Right cardiac atrium (tissue), 5 donors: ENCODE results near the gene HUWE1. TPM values are rescaled to one million over a fixed set of nuclear protein-coding genes. Genes with fewer than 3 reads are reported as not detected.

ENCODE experiments used
- ATAC-seq, 2 donors: fragments of 200-7000 bp; cut with Tn5 transposase; one replicate each; pipeline versions ENCODE4 v1.8.0 to v1.9.1; 2020; ENCODE audit warnings: moderate library complexity in 2 of 2, mild to moderate bottlenecking in 1 of 2
- DNase-seq, 3 donors: peaks; one replicate each; pipeline ENCODE4 v3.0.0-alpha.2; 2020
- H3K27ac ChIP-seq: one replicate; pipeline ENCODE4 v1.5.1; 2013; ENCODE audit warnings: mild to moderate bottlenecking, low read length, control low read depth, moderate library complexity
- H3K27me3 ChIP-seq: one replicate; pipeline ENCODE4 v1.6.1; 2013; ENCODE audit not compliant: control insufficient read depth, insufficient read depth
- H3K4me1 ChIP-seq: one replicate; pipeline ENCODE4 v1.6.1; 2013; ENCODE audit warnings: low read length; ENCODE audit not compliant: control insufficient read depth, insufficient read depth
- H3K4me3 ChIP-seq: one replicate; pipeline ENCODE4 v1.5.1; 2013; ENCODE audit warnings: low read length, control low read depth
- H3K9me3 ChIP-seq: one replicate; pipeline ENCODE4 v1.6.1; 2013; ENCODE audit warnings: low read length; ENCODE audit not compliant: control insufficient read depth
- WGBS: extraction: QIAGEN DNeasy Blood & Tissue Kit; methylation state at CpG from one replicate; pipeline ENCODE4 v1.1.7; 2013; 5-methylcytosine and 5-hydroxymethylcytosine counted together
- intact Hi-C, 4 donors: fragments of 100-400 bp; cut with DNase I; formaldehyde crosslinking; loops; one replicate each; pipeline versions ENCODE4 v1.11.0 to v1.14.0; 2022 to 2023
- polyA plus RNA-seq: library from polyadenylated mRNA; stranded (reverse); fragments of 200-250 nt; gene quantifications from one replicate; pipeline ENCODE4 v1.2.3, GENCODE V29; 2013
- total RNA-seq, 4 donors: library from RNA; stranded (reverse); fragmentation: NEBNext Ultra II Directional; extraction: Animal tissue kit (Norgen Biotek cat#: 25700); gene quantifications; one replicate each; pipeline ENCODE4 v1.2.1, GENCODE V29; 2021
- donor health status: healthy with polysubstance abuse.
- donor health status: DM: no; HTN: yes; CAD: no.
- donor health status: DM: no; HTN: no; CAD: no.
- donor health status: DM: no; HTN: yes; CAD: no; lungs with severe emphysema.
- donor health status: DM: yes; HTN: yes; CAD: no.

The HUWE1 gene
- total and polyA plus RNA-seq, 5 donors = 46.7 to 159 (median 117) TPM

- ATAC-seq (no peak), DNase-seq (no peak)
- Histone ChIP-seq H3K27me3 (no peaks in the 10 kb centered on the region), H3K27ac (no peak overlapping the region), H3K4me1 (no peaks in the 10 kb centered on the region), H3K9me3 (no peaks in the 10 kb centered on the region), H3K4me3 (no peak overlapping the region)
- WGBS = 91% methylated on average over 1 of the region's 1 CpG
- intact Hi-C loops = no loop called here
Observed at GRCh38 chrX:53656845-53657244, 29.7 kb downstream of the HUWE1 start.

GRCh38 chrX:53654376-53654775 lies 32.1 kb downstream of the HUWE1 start:
- WGBS = 56% methylated on average over 3 of the region's 3 CpGs
- H3K27me3 ChIP-seq = no peaks in the 10 kb centered on the region

GRCh38 chrX:53644751-53645150 lies 41.8 kb downstream of the HUWE1 start:
- no peak for DNase-seq
- no peaks in the 10 kb centered on the region for H3K27me3 ChIP-seq
- no peak for ATAC-seq
- no peak overlapping the region for H3K27ac ChIP-seq
- WGBS = 76% methylated on average over 3 of the region's 3 CpGs
- no peaks in the 10 kb centered on the region for H3K4me1 ChIP-seq
- no peak overlapping the region for H3K4me3 ChIP-seq
- intact Hi-C loops = no loop called here
- H3K9me3 ChIP-seq = no peaks in the 10 kb centered on the region

More at GRCh38 chrX:53654376-53654775, 32.1 kb downstream of the HUWE1 start:
- no peak for ATAC-seq
- no peak for DNase-seq
- no peak overlapping the region for H3K27ac ChIP-seq
- no peak overlapping the region for H3K4me3 ChIP-seq
- no peaks in the 10 kb centered on the region for H3K9me3 ChIP-seq
- intact Hi-C loops = no loop called here
- H3K4me1 ChIP-seq = no peaks in the 10 kb centered on the region

- no peaks in the 10 kb centered on the region for H3K4me1 ChIP-seq
- no peak for DNase-seq
- no peaks in the 10 kb centered on the region for H3K27me3 ChIP-seq
- ATAC-seq = no peak
- no peak overlapping the region for H3K4me3 ChIP-seq
- H3K27ac ChIP-seq = no peak overlapping the region
- WGBS = 83% methylated on average over 2 of the region's 2 CpGs
- H3K9me3 ChIP-seq = no peaks in the 10 kb centered on the region
- intact Hi-C loops = no loop called here
Observed at GRCh38 chrX:53642337-53642736, 44.2 kb downstream of the HUWE1 start.

- Histone ChIP-seq H3K9me3 (no peaks in the 10 kb centered on the region), H3K27ac (no peak overlapping the region), H3K27me3 (no peaks in the 10 kb centered on the region), H3K4me3 (no peak overlapping the region), H3K4me1 (no peaks in the 10 kb centered on the region)
- no peak for DNase-seq
- no peak for ATAC-seq
- intact Hi-C loops = no loop called here
Observed at GRCh38 chrX:53639257-53639656, 47.3 kb downstream of the HUWE1 start.

- intact Hi-C loops = no loop called here
- no peaks in the 10 kb centered on the region for H3K4me1 ChIP-seq
- 58% methylated on average over 2 of the region's 2 CpGs for WGBS
- no peaks in the 10 kb centered on the region for H3K9me3 ChIP-seq
- DNase-seq (no peak), ATAC-seq (no peak)
- no peak overlapping the region for H3K4me3 ChIP-seq
- no peak overlapping the region for H3K27ac ChIP-seq
- H3K27me3 ChIP-seq = no peaks in the 10 kb centered on the region
Observed at GRCh38 chrX:53637479-53637878, 49.0 kb downstream of the HUWE1 start.

GRCh38 chrX:53631156-53631555 lies 55.4 kb downstream of the HUWE1 start:
- Histone ChIP-seq H3K9me3 (no peaks in the 10 kb centered on the region), H3K4me1 (no peaks in the 10 kb centered on the region), H3K27ac (no peak overlapping the region), H3K27me3 (no peaks in the 10 kb centered on the region), H3K4me3 (no peak overlapping the region)
- intact Hi-C loops = no loop called here
- ATAC-seq (no peak), DNase-seq (no peak)
- 75% methylated on average over 2 of the region's 2 CpGs for WGBS

- Histone ChIP-seq H3K27ac (no peak overlapping the region), H3K4me3 (no peak overlapping the region), H3K27me3 (no peaks in the 10 kb centered on the region), H3K4me1 (no peaks in the 10 kb centered on the region), H3K9me3 (no peaks in the 10 kb centered on the region)
- intact Hi-C loops = no loop called here
- ATAC-seq (no peak), DNase-seq (no peak)
- 90% methylated on average over 4 of the region's 4 CpGs for WGBS
Observed at GRCh38 chrX:53630261-53630660, 56.3 kb downstream of the HUWE1 start.

- intact Hi-C loops = no loop called here
- Histone ChIP-seq H3K4me1 (no peaks in the 10 kb centered on the region), H3K27me3 (no peaks in the 10 kb centered on the region), H3K4me3 (no peak overlapping the region), H3K9me3 (no peaks in the 10 kb centered on the region), H3K27ac (no peak overlapping the region)
- 93% methylated on average over 2 of the region's 2 CpGs for WGBS
- DNase-seq = no peak
- ATAC-seq = no peak
Observed at GRCh38 chrX:53622431-53622830, 64.1 kb downstream of the HUWE1 start.

GRCh38 chrX:53621418-53621986 lies 65.0 kb downstream of the HUWE1 start:
- ATAC-seq (no peak), DNase-seq (no peak)
- Histone ChIP-seq H3K4me1 (no peaks in the 10 kb centered on the region), H3K27ac (no peak overlapping the region), H3K4me3 (no peak overlapping the region), H3K27me3 (no peaks in the 10 kb centered on the region), H3K9me3 (no peaks in the 10 kb centered on the region)
- 92% methylated on average over 4 of the region's 4 CpGs for WGBS
- intact Hi-C loops = no loop called here

- DNase-seq (no peak), ATAC-seq (no peak)
- Histone ChIP-seq H3K27ac (no peak overlapping the region), H3K27me3 (no peaks in the 10 kb centered on the region), H3K4me1 (no peaks in the 10 kb centered on the region), H3K4me3 (no peak overlapping the region), H3K9me3 (no peaks in the 10 kb centered on the region)
- intact Hi-C loops = loop anchor here in 1 of 4 donors (10.0 kb wide), 1 partner anchor 52 kb away; no protein-coding TSS in a partner anchor
- WGBS = 69% methylated on average over 6 of the region's 6 CpGs
Observed at GRCh38 chrX:53616946-53617345, 69.6 kb downstream of the HUWE1 start.

- no peak for DNase-seq
- H3K27me3 ChIP-seq = no peaks in the 10 kb centered on the region
- intact Hi-C loops = no loop called here
- no peak for ATAC-seq
- WGBS = 86% methylated on average over 2 of the region's 2 CpGs
- H3K9me3 ChIP-seq = no peaks in the 10 kb centered on the region
- no peak overlapping the region for H3K27ac ChIP-seq
- H3K4me3 ChIP-seq = no peak overlapping the region
- H3K4me1 ChIP-seq = no peaks in the 10 kb centered on the region
Observed at GRCh38 chrX:53606456-53606855, 80.1 kb downstream of the HUWE1 start.
